Calu3 (cell line): Measurements from ENCODE around the gene COIL. TPM values are rescaled to one million over a fixed set of nuclear protein-coding genes. Genes with fewer than 3 reads are reported as not detected.

Experiments
- BruUV-seq: library from RNA; stranded (reverse); fragments of 400-500 nt; replicated peaks from 2 replicates; lab custom pipeline; 2021; lab: Mats Ljungman, UMichigan
- CTCF ChIA-PET: fragments of 300-600 bp; sonication (Branson Sonifier 250); formaldehyde crosslinking; loops from one replicate; lab custom pipeline; 2022; ENCODE audit warnings: antibody characterized with exemption; lab: Charles Lee
- DNase-seq: peaks from one replicate; pipeline ENCODE4 v3.0.0; 2022
- H3K27ac Mint-ChIP-seq: one replicate; pipeline ENCODE4 v1.8.0; 2022; ENCODE audit warnings: mixed read lengths; ENCODE audit not compliant: unreplicated experiment
- H3K27me3 Mint-ChIP-seq: one replicate; pipeline ENCODE4 v1.8.0; 2022; ENCODE audit warnings: mixed read lengths; ENCODE audit not compliant: unreplicated experiment
- H3K36me3 Mint-ChIP-seq: one replicate; pipeline ENCODE4 v1.8.0; 2022; ENCODE audit warnings: mild to moderate bottlenecking, moderate library complexity, mixed read lengths; ENCODE audit not compliant: insufficient read depth, unreplicated experiment
- H3K4me1 Mint-ChIP-seq: one replicate; pipeline ENCODE4 v1.8.0; 2022; ENCODE audit warnings: mild to moderate bottlenecking, low read depth, mixed read lengths; ENCODE audit not compliant: unreplicated experiment
- H3K4me3 Mint-ChIP-seq: one replicate; pipeline ENCODE4 v1.8.0; 2022; ENCODE audit warnings: mild to moderate bottlenecking, low read depth, moderate library complexity, mixed read lengths; ENCODE audit not compliant: unreplicated experiment
- H3K9me3 Mint-ChIP-seq: one replicate; pipeline ENCODE4 v1.8.0; 2022; ENCODE audit warnings: low read depth, mixed read lengths; ENCODE audit not compliant: unreplicated experiment
- CTCF ChIP-seq: fragments of 200-600 bp; IDR thresholded peaks from one replicate; pipeline ENCODE4 v1.8.0; 2022; ENCODE audit warnings: antibody characterized with exemption; ENCODE audit not compliant: unreplicated experiment
- intact Hi-C: fragments of 100-400 bp; cut with micrococcal nuclease; formaldehyde crosslinking; loops from one replicate; pipeline ENCODE4 v1.10.0; 2022; ENCODE audit not compliant: unreplicated experiment
- total RNA-seq: library from RNA; stranded (reverse); gene quantifications from 2 replicates; pipeline ENCODE4 v1.2.3, GENCODE V29; 2022

The COIL gene
- total RNA-seq, 1 experiment from 2014 or later, result 13.5 TPM

GRCh38 chr17:56956992-56957391 is 3.9 kb downstream of the COIL start:
- TF ChIP-seq CTCF, result no peak

GRCh38 chr17:56949595-56949994 is 11.3 kb downstream of the COIL start:
- BruUV-seq, result no TSS peak

More at GRCh38 chr17:56956992-56957391, 3.9 kb downstream of the COIL start:
- Mint-ChIP-seq H3K27ac (no peak overlapping the region), H3K4me3 (no peak overlapping the region), H3K4me1 (peaks cover 7% of the 10 kb centered on the region), H3K9me3 (no peaks in the 10 kb centered on the region), H3K36me3 (peaks cover 10% of the 10 kb centered on the region), H3K27me3 (no peaks in the 10 kb centered on the region)
- intact Hi-C loops, result no loop called here
- no TSS peak for BruUV-seq
- no peak for DNase-seq
- CTCF ChIA-PET, result no interaction called here

GRCh38 chr17:56948491-56948890 is 12.4 kb downstream of the COIL start:
- H3K9me3 Mint-ChIP-seq, result no peaks in the 10 kb centered on the region
- no TSS peak for BruUV-seq
- peaks cover 23% of the 10 kb centered on the region for H3K36me3 Mint-ChIP-seq
- intact Hi-C loops, result no loop called here
- H3K27ac Mint-ChIP-seq, result no peak overlapping the region
- no peak overlapping the region for H3K4me3 Mint-ChIP-seq
- TF ChIP-seq CTCF, result no peak
- no peak for DNase-seq
- CTCF ChIA-PET, result no interaction called here
- no peaks in the 10 kb centered on the region for H3K4me1 Mint-ChIP-seq
- H3K27me3 Mint-ChIP-seq, result no peaks in the 10 kb centered on the region

More at GRCh38 chr17:56949595-56949994, 11.3 kb downstream of the COIL start:
- H3K27me3 Mint-ChIP-seq, result no peaks in the 10 kb centered on the region
- intact Hi-C loops, result no loop called here
- CTCF ChIA-PET, result no interaction called here
- no peaks in the 10 kb centered on the region for H3K9me3 Mint-ChIP-seq
- no peaks in the 10 kb centered on the region for H3K4me1 Mint-ChIP-seq
- H3K4me3 Mint-ChIP-seq, result no peak overlapping the region
- peaks cover 26% of the 10 kb centered on the region for H3K36me3 Mint-ChIP-seq
- TF ChIP-seq CTCF, result no peak
- H3K27ac Mint-ChIP-seq, result no peak overlapping the region
- DNase-seq, result no peak

- no peaks in the 10 kb centered on the region for H3K27me3 Mint-ChIP-seq
- DNase-seq, result no peak
- CTCF ChIA-PET, result no interaction called here
- no peaks in the 10 kb centered on the region for H3K9me3 Mint-ChIP-seq
- BruUV-seq, result no TSS peak
- no peaks in the 10 kb centered on the region for H3K4me1 Mint-ChIP-seq
- H3K27ac Mint-ChIP-seq, result no peak overlapping the region
- no peak for TF ChIP-seq CTCF
- intact Hi-C loops, result no loop called here
- H3K4me3 Mint-ChIP-seq, result no peak overlapping the region
- peaks cover 21% of the 10 kb centered on the region for H3K36me3 Mint-ChIP-seq
Observed at GRCh38 chr17:56947741-56948140, 13.1 kb downstream of the COIL start.
